ENCODE data around the gene YTHDC1.
"Not testable (repeated sequence)": the region's sequence is repeated elsewhere in the genome, so short reads cannot be mapped to it uniquely, and the experiment has no call there.

The YTHDC1 gene

DNA sequence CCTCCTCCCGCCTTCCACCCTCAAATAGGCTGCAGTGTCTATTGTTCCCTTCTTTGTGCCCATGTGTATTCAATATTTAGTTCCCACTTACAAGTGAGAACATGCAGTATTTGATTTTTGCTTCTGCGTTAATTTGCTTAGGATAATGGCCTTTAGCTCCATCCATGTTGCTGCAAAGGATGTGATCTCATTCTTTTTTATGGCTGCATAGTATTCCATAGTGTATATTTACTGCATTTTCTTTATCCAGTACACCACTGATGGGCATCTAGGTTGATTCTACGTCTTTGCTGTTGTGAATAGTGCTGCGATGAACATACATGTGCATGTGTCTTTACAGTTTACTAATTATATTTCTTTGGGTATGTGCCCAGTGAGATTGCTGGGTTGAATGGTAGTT, 52.8 kb downstream of the YTHDC1 start:
- no peaks in the 10 kb centered on the region for H3K36me3 ChIP-seq
- H3K4me3 ChIP-seq (ENCODE audit: low read depth, low read length) = no peak overlapping the region
- H3K27me3 ChIP-seq = no peaks in the 10 kb centered on the region
- no peak for TF ChIP-seq CTCF (IDR thresholded peaks at IDR 0.05; ENCODE audit: low read depth, low read length)
- no peaks in the 10 kb centered on the region for H3K9me3 ChIP-seq
- no peaks in the 10 kb centered on the region for H3K4me1 ChIP-seq
- no peak for DNase-seq

DNA sequence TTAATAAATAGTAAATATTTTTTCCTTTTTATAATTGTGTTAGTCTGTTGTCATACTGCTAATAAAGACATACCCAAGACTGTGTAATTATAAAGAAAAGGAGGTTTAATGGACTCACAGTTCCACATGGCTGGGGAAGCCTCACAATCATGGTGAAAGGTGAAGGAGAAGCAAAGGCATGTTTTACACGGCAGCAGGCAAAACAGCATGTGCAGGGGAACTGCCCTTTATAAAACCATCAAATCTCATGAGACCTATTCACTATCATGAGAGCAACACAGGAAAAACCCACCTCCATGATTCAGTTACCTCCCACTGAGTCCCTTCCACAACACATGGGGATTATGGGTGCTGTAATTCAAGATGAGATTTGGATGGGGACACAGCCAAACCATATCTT, 58.6 kb downstream of the YTHDC1 start:
- Histone ChIP-seq H3K36me3 (no peaks in the 10 kb centered on the region), H3K9me3 (no peaks in the 10 kb centered on the region), H3K4me3 (ENCODE audit: low read depth, low read length) (no peak overlapping the region), H3K4me1 (no peaks in the 10 kb centered on the region), H3K27me3 (no peaks in the 10 kb centered on the region; the same call in 1 of the 2 replicates)
- TF ChIP-seq CTCF (IDR thresholded peaks at IDR 0.05; ENCODE audit: low read depth, low read length) = no peak
- DNase-seq = no peak

GRCh38 chr4:68288393-68288740, 61.5 kb downstream of the YTHDC1 start:
- Histone ChIP-seq H3K36me3 (no peaks in the 10 kb centered on the region), H3K4me1 (no peaks in the 10 kb centered on the region), H3K9me3 (no peaks in the 10 kb centered on the region), H3K27me3 (no peaks in the 10 kb centered on the region; the same call in 1 of the 2 replicates), H3K4me3 (ENCODE audit: low read depth, low read length) (no peak overlapping the region)
- no peak for TF ChIP-seq CTCF (IDR thresholded peaks at IDR 0.05; ENCODE audit: low read depth, low read length)
- no peak for DNase-seq

DNA sequence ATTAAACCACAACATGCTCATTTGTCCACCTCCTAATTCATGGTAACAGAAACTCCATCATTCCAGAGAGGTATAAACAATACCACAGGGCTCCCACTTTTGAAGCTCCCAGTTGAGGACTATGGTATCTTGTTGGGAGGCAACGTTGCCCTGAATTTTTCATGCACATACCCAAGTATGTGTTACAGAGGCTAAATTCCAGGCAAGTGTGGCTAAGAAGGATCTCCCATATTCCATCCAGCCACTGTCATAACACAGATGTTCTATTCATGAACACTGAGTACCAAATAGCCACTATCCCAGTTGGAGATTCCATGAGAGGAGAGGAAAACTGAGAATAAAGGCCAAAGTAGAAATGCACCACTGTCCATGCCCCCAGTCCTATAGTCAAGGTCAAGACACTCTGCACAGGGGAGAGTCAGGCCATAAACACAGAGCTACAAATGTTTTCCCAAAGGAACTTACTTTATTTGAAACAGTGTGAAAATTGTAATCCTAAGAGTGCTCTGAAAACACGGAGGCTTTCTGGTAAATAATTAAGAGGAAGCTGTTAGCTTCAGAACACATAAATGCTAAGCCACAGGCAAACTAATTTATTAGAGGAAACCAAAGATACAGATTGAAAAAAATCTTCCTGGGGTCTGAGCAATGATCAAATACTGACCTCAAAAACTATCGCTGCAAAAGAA, 62.0 kb downstream of the YTHDC1 start:
- Histone ChIP-seq H3K36me3 (no peaks in the 10 kb centered on the region), H3K4me1 (no peaks in the 10 kb centered on the region), H3K9me3 (no peaks in the 10 kb centered on the region), H3K4me3 (ENCODE audit: low read depth, low read length) (no peak overlapping the region), H3K27me3 (no peaks in the 10 kb centered on the region; the same call in 1 of the 2 replicates)
- no peak for TF ChIP-seq CTCF (IDR thresholded peaks at IDR 0.05; ENCODE audit: low read depth, low read length)
- DNase-seq = no peak

- no peak for TF ChIP-seq CTCF (IDR thresholded peaks at IDR 0.05; ENCODE audit: low read depth, low read length)
- Histone ChIP-seq H3K36me3 (no peaks in the 10 kb centered on the region), H3K4me1 (no peaks in the 10 kb centered on the region), H3K27me3 (no peaks in the 10 kb centered on the region; the same call in 1 of the 2 replicates), H3K4me3 (ENCODE audit: low read depth, low read length) (no peak overlapping the region), H3K9me3 (no peaks in the 10 kb centered on the region)
- no peak for DNase-seq
These were observed 66.2 kb downstream of the YTHDC1 start for GRCh38 chr4:68283714-68284113.

GRCh38 chr4:68283095-68283494, 66.8 kb downstream of the YTHDC1 start:
- H3K36me3 ChIP-seq = no peaks in the 10 kb centered on the region
- no peaks in the 10 kb centered on the region; the same call in 1 of the 2 replicates for H3K27me3 ChIP-seq
- no peaks in the 10 kb centered on the region for H3K9me3 ChIP-seq
- H3K4me1 ChIP-seq = no peaks in the 10 kb centered on the region
- no peak for TF ChIP-seq CTCF (IDR thresholded peaks at IDR 0.05; ENCODE audit: low read depth, low read length)
- no peak for DNase-seq
- no peak overlapping the region for H3K4me3 ChIP-seq (ENCODE audit: low read depth, low read length)

DNA sequence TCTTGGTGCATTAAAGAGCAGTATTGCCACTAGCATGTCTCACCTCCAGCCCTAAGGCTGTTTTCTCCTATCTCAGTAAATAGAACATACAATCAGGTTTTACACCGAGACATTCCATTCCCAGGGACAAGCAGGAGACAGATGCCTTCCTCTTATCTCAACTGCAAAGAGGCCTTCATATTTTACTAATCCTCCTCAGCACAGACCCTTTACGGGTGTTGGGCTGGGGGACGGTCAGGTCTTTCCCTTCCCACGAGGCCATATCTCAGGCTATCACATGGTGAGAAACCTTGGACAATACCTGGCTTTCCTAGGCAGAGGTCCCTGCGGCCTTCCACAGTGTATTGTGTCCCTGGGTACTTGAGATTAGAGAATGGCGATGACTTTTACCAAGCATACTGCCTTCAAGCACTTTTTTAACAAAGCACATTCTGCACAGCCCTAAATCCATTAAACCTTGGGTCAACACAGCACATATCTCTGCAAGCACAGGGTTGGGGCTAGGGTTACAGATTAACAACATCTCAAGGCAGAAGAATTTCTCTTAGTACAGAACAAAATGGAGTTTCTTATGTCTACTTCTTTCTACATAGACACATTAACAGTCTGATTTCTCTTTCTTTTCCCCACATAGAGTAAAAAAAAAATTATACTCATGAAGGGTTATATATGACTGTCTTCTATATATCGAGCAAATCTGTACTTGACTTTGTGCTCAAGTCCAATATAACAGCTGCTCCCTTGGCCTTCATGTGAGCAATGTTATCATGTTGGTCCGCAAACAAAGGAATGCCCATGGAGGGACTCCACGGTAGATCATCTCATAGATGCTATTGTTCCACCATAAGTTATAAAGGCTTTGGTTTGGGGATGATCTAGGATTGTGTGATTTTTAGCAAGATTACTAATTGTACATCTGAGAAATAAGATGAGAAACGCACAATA, 67.8 kb downstream of the YTHDC1 start:
- not testable (repeated sequence) for H3K4me1 ChIP-seq; H3K9me3 ChIP-seq; H3K4me3 ChIP-seq (ENCODE audit: low read depth, low read length); DNase-seq; H3K27me3 ChIP-seq; H3K36me3 ChIP-seq
